H1 (cell line): ENCODE data around the gene UBE4A. TPM values are rescaled to one million over a fixed set of nuclear protein-coding genes. Genes with fewer than 3 reads are reported as not detected.

Experiments used
- CTCF ChIA-PET: fragments of 300-600 bp; sonication (Branson Sonifier 250); formaldehyde crosslinking; loops from one replicate; lab custom pipeline; 2021; ENCODE audit not compliant: partially characterized antibody; lab: Charles Lee
- POLR2A ChIA-PET: fragments of 300-600 bp; sonication (Branson Sonifier 250); formaldehyde crosslinking; loops from one replicate; lab custom pipeline; 2021; ENCODE audit warnings: inconsistent platforms; ENCODE audit not compliant: partially characterized antibody; lab: Charles Lee
- DNase-seq, 2 experiments: peaks; one replicate each; pipeline versions ENCODE4 v3.0.0 to v3.0.0-alpha.2; 2010 to 2022; ENCODE audit warnings: low spot score in 2 of 2, low read depth in 1 of 2, mixed read lengths in 1 of 2
- FAIRE-seq: peaks from 2 replicates; lab custom pipeline; 2011; peaks lifted over from hg19 to GRCh38; lab: Jason Lieb, UNC
- H2AFZ ChIP-seq: 2 replicates; pipeline ENCODE4 v1.8.1; 2012; ENCODE audit warnings: low read length, inconsistent platforms
- H2AK5ac ChIP-seq: 2 replicates; pipeline ENCODE4 v1.6.1; 2013; ENCODE audit warnings: low read depth, low read length
- H2BK120ac ChIP-seq: replicated peaks from 2 replicates; pipeline ENCODE3; 2013; ENCODE audit warnings: low read depth, low read length, inconsistent platforms
- H2BK12ac ChIP-seq: 2 replicates; pipeline ENCODE4 v1.6.1; 2013; ENCODE audit warnings: low read depth, low read length
- H2BK15ac ChIP-seq: 2 replicates; pipeline ENCODE4 v1.6.1; 2013; ENCODE audit warnings: low read length
- H2BK20ac ChIP-seq: 2 replicates; pipeline ENCODE4 v1.6.1; 2013; ENCODE audit warnings: low read length
- H2BK5ac ChIP-seq: 2 replicates; pipeline ENCODE4 v1.6.1; 2013; ENCODE audit warnings: low read depth, low read length
- H3K14ac ChIP-seq: 2 replicates; pipeline ENCODE4 v1.6.1; 2013; ENCODE audit warnings: inconsistent platforms; ENCODE audit not compliant: insufficient read length
- H3K18ac ChIP-seq: 2 replicates; pipeline ENCODE4 v1.6.1; 2013; ENCODE audit warnings: low read length; ENCODE audit errors: extremely low read depth
- H3K23ac ChIP-seq: 2 replicates; pipeline ENCODE4 v1.6.1; 2013; ENCODE audit warnings: inconsistent platforms; ENCODE audit not compliant: insufficient read length
- H3K23me2 ChIP-seq: 2 replicates; pipeline ENCODE4 v1.6.1; 2013; ENCODE audit warnings: low read depth, low read length
- H3K27ac ChIP-seq: 2 replicates; pipeline ENCODE4 v1.6.1; 2011; ENCODE audit warnings: low read depth, low read length, inconsistent platforms
- H3K27me3 ChIP-seq, 4 experiments: replicated peaks in 1 of 4; 1 replicate in 1 of 4; 2 replicates in 3 of 4; pipeline versions ENCODE4 v1.6.1 to v1.8.1; 2011 to 2013; ENCODE audit warnings: low read length in 3 of 4, mild to moderate bottlenecking in 3 of 4, inconsistent platforms in 2 of 4, mixed read lengths in 2 of 4, moderate library complexity in 1 of 4; ENCODE audit not compliant: control insufficient read depth in 3 of 4, insufficient read depth in 3 of 4; ENCODE audit errors: extremely low read depth in 1 of 4
- H3K36me3 ChIP-seq, 4 experiments: 2 replicates each; pipeline versions ENCODE4 v1.6.1 to v1.8.1; 2011 to 2013; ENCODE audit warnings: mild to moderate bottlenecking in 4 of 4, low read length in 3 of 4, moderate library complexity in 2 of 4, control low read depth in 1 of 4, inconsistent platforms in 1 of 4; ENCODE audit not compliant: insufficient read depth in 4 of 4, control insufficient read depth in 2 of 4
- H3K4ac ChIP-seq: replicated peaks from 2 replicates; pipeline ENCODE3; 2013; ENCODE audit warnings: low read length, low read depth, mixed read lengths, inconsistent platforms; ENCODE audit not compliant: insufficient read length
- H3K4me1 ChIP-seq, 4 experiments: replicated peaks in 1 of 4; 1 replicate in 1 of 4; 2 replicates in 3 of 4; pipeline versions ENCODE4 v1.6.1 to v1.8.1; 2011 to 2013; ENCODE audit warnings: low read length in 3 of 4, inconsistent platforms in 2 of 4, mixed read lengths in 1 of 4; ENCODE audit not compliant: insufficient read depth in 4 of 4, control insufficient read depth in 3 of 4
- H3K4me2 ChIP-seq, 2 experiments: 2 replicates each; pipeline versions ENCODE4 v1.6.1 to v1.8.1; 2011 to 2013; ENCODE audit warnings: low read depth in 2 of 2, low read length in 2 of 2, control low read depth in 1 of 2, inconsistent platforms in 1 of 2, mild to moderate bottlenecking in 1 of 2; ENCODE audit not compliant: insufficient read depth in 1 of 2
- H3K4me3 ChIP-seq, 4 experiments: fragments of 200-600, 300-600 bp in 1 of 4; sonication (generic), shearing (Covaris generic), sonication (Bioruptor Twin) in 1 of 4; 2 replicates each; pipeline versions ENCODE4 v1.5.1 to v1.8.1; 2011 to 2016; ENCODE audit warnings: low read length in 4 of 4, low read depth in 3 of 4, control low read depth in 2 of 4, inconsistent platforms in 2 of 4, mild to moderate bottlenecking in 2 of 4, mixed read lengths in 1 of 4, moderate library complexity in 1 of 4; ENCODE audit not compliant: insufficient read depth in 2 of 4; ENCODE audit errors: extremely low read depth in 1 of 4
- H3K56ac ChIP-seq: replicated peaks from 2 replicates; pipeline ENCODE3; 2013; ENCODE audit warnings: low read depth, mild to moderate bottlenecking, mixed read lengths, low read length, inconsistent platforms; ENCODE audit not compliant: insufficient read length
- H3K79me1 ChIP-seq: 2 replicates; pipeline ENCODE4 v1.6.1; 2013; ENCODE audit warnings: low read depth, low read length, control low read depth
- H3K79me2 ChIP-seq, 2 experiments: 2 replicates each; pipeline versions ENCODE4 v1.6.1 to v1.8.1; 2012 to 2013; ENCODE audit warnings: low read length in 2 of 2, mild to moderate bottlenecking in 2 of 2, inconsistent platforms in 1 of 2; ENCODE audit not compliant: insufficient read depth in 2 of 2, control insufficient read depth in 1 of 2
- H3K9ac ChIP-seq, 4 experiments: replicated peaks in 1 of 4; 1 replicate in 1 of 4; 2 replicates in 3 of 4; pipeline versions ENCODE4 v1.6.1 to v1.8.1; 2011 to 2013; ENCODE audit warnings: low read depth in 3 of 4, low read length in 3 of 4, control low read depth in 2 of 4, mild to moderate bottlenecking in 2 of 4, moderate library complexity in 2 of 4, inconsistent platforms in 1 of 4; ENCODE audit errors: extremely low read depth in 1 of 4
- H3K9me3 ChIP-seq, 2 experiments: 2 replicates each; pipeline versions ENCODE4 v1.6.1 to v1.8.1; 2012 to 2013; ENCODE audit warnings: mild to moderate bottlenecking in 2 of 2, moderate library complexity in 2 of 2, control low read depth in 1 of 2, inconsistent platforms in 1 of 2, low read depth in 1 of 2, low read length in 1 of 2, mixed read lengths in 1 of 2; ENCODE audit not compliant: insufficient read depth in 2 of 2
- H4K20me1 ChIP-seq, 2 experiments: replicated peaks in 1 of 2; 2 replicates each; pipeline versions ENCODE3 to v1.8.1; 2011 to 2013; ENCODE audit warnings: inconsistent platforms in 2 of 2, low read length in 2 of 2, mild to moderate bottlenecking in 1 of 2; ENCODE audit not compliant: insufficient read depth in 2 of 2, control insufficient read depth in 1 of 2
- H4K5ac ChIP-seq: 2 replicates; pipeline ENCODE4 v1.6.1; 2013; ENCODE audit warnings: low read length, low read depth, mixed read lengths, inconsistent platforms; ENCODE audit not compliant: insufficient read length
- H4K8ac ChIP-seq: 2 replicates; pipeline ENCODE4 v1.8.0; 2013; ENCODE audit warnings: mild to moderate bottlenecking, moderate library complexity, low read length, inconsistent platforms; ENCODE audit not compliant: insufficient read depth; ENCODE audit errors: extremely low read depth
- H4K91ac ChIP-seq: replicated peaks from 2 replicates; pipeline ENCODE3; 2013; ENCODE audit warnings: low read length, mixed read lengths, inconsistent platforms; ENCODE audit not compliant: insufficient read length
- CTBP2 ChIP-seq: IDR thresholded peaks from 2 replicates; pipeline ENCODE4 v1.7.0; 2011; ENCODE audit warnings: borderline replicate concordance, mild to moderate bottlenecking, moderate library complexity, mixed read lengths, low read length; ENCODE audit not compliant: insufficient read depth, insufficient read length
- polyA plus RNA-seq, 7 experiments: library from polyadenylated mRNA; depleted of rRNA in 3 of 7; stranded (reverse) in 5 of 7; unstranded in 2 of 7; fragments of >200 nt in 5 of 7; fragments of 200-250 nt in 2 of 7; gene quantifications; 1 replicate in 5 of 7; 2 replicates in 1 of 7; 4 replicates in 1 of 7; pipeline versions ENCODE4 v1.2.1 to v1.2.3, GENCODE V29; 2011 to 2013; ENCODE audit warnings: missing spikeins in 2 of 7, mixed read lengths in 2 of 7
- total RNA-seq: library from RNA; stranded (reverse); fragmentation: NEBNext Ultra II Directional; extraction: Animal tissue kit (Norgen Biotek cat#: 25700); gene quantifications from 2 replicates; pipeline ENCODE4 v1.2.1, GENCODE V29; 2021

Gene UBE4A
- total and polyA plus RNA-seq, 2 of the 8 experiments (the other 6 are each of a cell fraction or from before 2014, with no cell fraction given) = 11.3 to 34.5 TPM

GRCh38 chr11:118397448-118397847, 38.0 kb downstream of the UBE4A start:
- no peaks in the 10 kb centered on the region for H3K9me3 ChIP-seq
- DNase-seq (no peak), FAIRE-seq (no peak)
- no peak overlapping the region for H3K4ac ChIP-seq
- no peak overlapping the region for H2BK120ac ChIP-seq
- peaks cover 3% of the 10 kb centered on the region for H3K23me2 ChIP-seq
- H4K5ac ChIP-seq = no peak overlapping the region
- H3K36me3 ChIP-seq = peaks cover 3 to 31% (median 12%) of the 10 kb centered on the region in 4 experiments; a peak in 7 of 8 replicates
- no peak overlapping the region for H3K9ac ChIP-seq
- no peak overlapping the region for H3K4me3 ChIP-seq
- no peak overlapping the region for H3K23ac ChIP-seq
- H2AFZ ChIP-seq = no peak overlapping the region
- ChIA-PET CTCF (interaction anchor here (0.8 to 1.5 kb wide), 2 partner anchors 77 to 91 kb away, joined by 3 to 4 read pairs; no protein-coding TSS in a partner anchor), POLR2A (interaction anchor here (0.6 to 0.9 kb wide), 2 partner anchors 192 to 1344 kb away, joined by 3 read pairs; no protein-coding TSS in a partner anchor)
- no peak overlapping the region for H3K4me2 ChIP-seq
- H3K79me1 ChIP-seq = no peaks in the 10 kb centered on the region
- H3K14ac ChIP-seq = no peak overlapping the region
- peaks cover 0 to 3% (median 0%) of the 10 kb centered on the region in 4 experiments; a peak in 1 of 7 replicates for H3K4me1 ChIP-seq
- peaks cover 4 to 10% of the 10 kb centered on the region in 2 experiments; a peak in 3 of 4 replicates for H3K79me2 ChIP-seq
- H2BK5ac ChIP-seq = no peak overlapping the region
- no peak overlapping the region for H2BK12ac ChIP-seq
- no peak overlapping the region for H2AK5ac ChIP-seq
- no peak overlapping the region for H4K91ac ChIP-seq
- no peak overlapping the region for H2BK20ac ChIP-seq
- H4K8ac ChIP-seq = no peak overlapping the region
- no peak overlapping the region for H2BK15ac ChIP-seq
- no peak overlapping the region for H3K27ac ChIP-seq
- H3K27me3 ChIP-seq = no peaks in the 10 kb centered on the region
- H3K18ac ChIP-seq = no peak overlapping the region
- no peak overlapping the region for H3K56ac ChIP-seq
- H4K20me1 ChIP-seq = peaks cover 1 to 5% of the 10 kb centered on the region in 2 experiments
- no peak for TF ChIP-seq CTBP2
